Ovary (tissue), 3 donors: ENCODE data around the gene ENSA.

Experiments
- CTCF ChIP-seq, 3 donors: fragments of 450-650 bp in 2 of 3; fragments of 200-600 bp in 1 of 3; IDR thresholded peaks; one replicate each; pipeline versions ENCODE4 v1.5.1 to v1.8.0; 2016 to 2022; ENCODE audit warnings: antibody characterized with exemption in 3 of 3, mild to moderate bottlenecking in 1 of 3
- EP300 ChIP-seq: sonication (generic); formaldehyde crosslinking; IDR thresholded peaks from one replicate; pipeline ENCODE4 v1.6.1; 2017; ENCODE audit warnings: antibody characterized with exemption
- donor health status: DM: no; HTN: no; CAD: no.

GRCh38 chr1:150577557-150578271 is 51.7 kb downstream of the ENSA start:
- TF ChIP-seq CTCF (IDR thresholded peaks at IDR 0.05) (no peak), EP300 (no peak)
